ENCODE results near the gene TMEM106C. TPM values are rescaled to one million over a fixed set of nuclear protein-coding genes. Genes with fewer than 3 reads are reported as not detected.
A peak's percentile ranks its signal among the peaks of the same experiment; 100 is the strongest.

TMEM106C gene
- polyA plus RNA-seq, 3 donors from 2014 or later: 56.9 to 73.5 (median 62.6) TPM

DNA sequence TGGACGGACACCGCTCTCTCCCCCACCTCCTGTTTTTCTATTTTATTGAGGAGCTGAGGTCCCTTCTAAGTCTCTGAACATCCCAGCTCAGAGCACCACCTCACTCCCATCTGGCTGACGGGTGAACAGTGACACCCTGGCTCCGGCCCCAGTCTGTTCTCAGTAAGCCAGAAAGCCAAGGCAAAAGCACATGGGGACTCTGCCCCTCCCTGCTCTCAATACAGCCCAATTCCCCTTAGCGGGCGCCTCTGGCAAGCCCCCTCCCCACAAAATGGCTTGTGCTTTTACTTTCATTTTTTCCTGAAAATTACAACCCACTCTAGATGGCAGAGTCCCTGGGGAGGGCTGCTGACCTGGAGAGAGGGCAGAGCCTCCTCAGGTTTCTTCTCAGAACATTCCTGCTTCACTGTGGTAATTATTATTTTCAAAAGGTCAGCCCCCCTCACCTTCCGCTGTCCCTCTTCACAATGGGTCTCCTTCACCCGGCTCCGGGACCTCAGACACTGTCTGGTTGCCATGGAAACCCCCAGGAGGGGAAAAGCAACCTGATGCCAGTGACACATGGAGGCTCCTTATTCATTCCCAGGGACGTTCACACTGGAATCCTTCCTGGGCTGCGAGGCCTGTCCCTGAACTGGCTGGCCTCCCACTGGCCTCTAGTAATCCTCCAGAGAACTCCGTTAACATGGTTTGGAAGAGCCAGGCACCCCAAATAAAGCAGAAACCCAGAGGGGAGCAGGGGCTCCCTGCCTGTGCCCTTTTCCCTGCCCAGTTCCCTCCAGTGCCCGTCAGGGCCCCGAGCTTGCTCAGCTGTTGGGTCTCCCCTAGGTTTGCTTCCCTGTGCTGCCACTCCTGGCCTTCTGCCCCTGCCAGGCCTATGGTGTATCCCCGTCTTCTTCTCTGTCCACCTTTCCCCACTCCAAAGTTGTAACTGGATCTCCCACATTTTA, 25.0 kb downstream of the TMEM106C start:
- Mint-ChIP-seq H3K27me3 (ENCODE audit: low read depth in 3 of 3) (peaks cover 2 to 12% (median 2%) of the 10 kb centered on the region in 3 donors), H3K4me1 (peaks cover 17 to 18% of the 10 kb centered on the region in 2 donors), H3K27ac (peak overlapping the region in 1 of 6 donors; percentile 34), H3K9me3 (no peaks in the 10 kb centered on the region), H3K4me3 (no peak overlapping the region), H3K36me3 (no peaks in the 10 kb centered on the region)
- DNase-seq: no peak

GRCh38 chr12:47989023-47989417, 25.6 kb downstream of the TMEM106C start:
- H3K36me3 Mint-ChIP-seq: no peaks in the 10 kb centered on the region
- peaks cover 17 to 18% of the 10 kb centered on the region in 2 donors for H3K4me1 Mint-ChIP-seq
- peaks cover 2 to 11% (median 3%) of the 10 kb centered on the region in 3 donors for H3K27me3 Mint-ChIP-seq (ENCODE audit: low read depth in 3 of 3)
- H3K9me3 Mint-ChIP-seq: peaks cover 0 to 2% (median 0%) of the 10 kb centered on the region in 6 donors
- no peak overlapping the region for H3K4me3 Mint-ChIP-seq
- no peak for DNase-seq
- no peak overlapping the region for H3K27ac Mint-ChIP-seq

GRCh38 chr12:47989666-47990065, 26.3 kb downstream of the TMEM106C start:
- peak overlapping the region in 1 of 5 donors; percentile 21 for H3K4me3 Mint-ChIP-seq
- H3K4me1 Mint-ChIP-seq: peaks cover 17 to 18% of the 10 kb centered on the region in 2 donors
- H3K27ac Mint-ChIP-seq: no peak overlapping the region
- no peak for DNase-seq
- H3K9me3 Mint-ChIP-seq: peaks cover 0 to 2% (median 0%) of the 10 kb centered on the region in 6 donors
- peaks cover 0 to 3% (median 0%) of the 10 kb centered on the region in 3 donors for H3K36me3 Mint-ChIP-seq
- peaks cover 2 to 10% (median 6%) of the 10 kb centered on the region in 3 donors for H3K27me3 Mint-ChIP-seq (ENCODE audit: low read depth in 3 of 3)

- peaks cover 0 to 3% (median 3%) of the 10 kb centered on the region in 3 donors for H3K36me3 Mint-ChIP-seq
- H3K27me3 Mint-ChIP-seq (ENCODE audit: low read depth in 3 of 3): peaks cover 0 to 10% (median 9%) of the 10 kb centered on the region in 3 donors
- peaks cover 0 to 2% (median 0%) of the 10 kb centered on the region in 6 donors for H3K9me3 Mint-ChIP-seq
- peaks cover 17 to 18% of the 10 kb centered on the region in 2 donors for H3K4me1 Mint-ChIP-seq
- H3K4me3 Mint-ChIP-seq: peak overlapping the region; percentile 14 to 70 (median 50)
- peak; percentile 43 to 55 (median 52) for DNase-seq
- peak overlapping the region in 3 of 6 donors; percentile 14 to 50 (median 37) for H3K27ac Mint-ChIP-seq
These were observed 27.1 kb downstream of the TMEM106C start for GRCh38 chr12:47990351-47991105.

DNA sequence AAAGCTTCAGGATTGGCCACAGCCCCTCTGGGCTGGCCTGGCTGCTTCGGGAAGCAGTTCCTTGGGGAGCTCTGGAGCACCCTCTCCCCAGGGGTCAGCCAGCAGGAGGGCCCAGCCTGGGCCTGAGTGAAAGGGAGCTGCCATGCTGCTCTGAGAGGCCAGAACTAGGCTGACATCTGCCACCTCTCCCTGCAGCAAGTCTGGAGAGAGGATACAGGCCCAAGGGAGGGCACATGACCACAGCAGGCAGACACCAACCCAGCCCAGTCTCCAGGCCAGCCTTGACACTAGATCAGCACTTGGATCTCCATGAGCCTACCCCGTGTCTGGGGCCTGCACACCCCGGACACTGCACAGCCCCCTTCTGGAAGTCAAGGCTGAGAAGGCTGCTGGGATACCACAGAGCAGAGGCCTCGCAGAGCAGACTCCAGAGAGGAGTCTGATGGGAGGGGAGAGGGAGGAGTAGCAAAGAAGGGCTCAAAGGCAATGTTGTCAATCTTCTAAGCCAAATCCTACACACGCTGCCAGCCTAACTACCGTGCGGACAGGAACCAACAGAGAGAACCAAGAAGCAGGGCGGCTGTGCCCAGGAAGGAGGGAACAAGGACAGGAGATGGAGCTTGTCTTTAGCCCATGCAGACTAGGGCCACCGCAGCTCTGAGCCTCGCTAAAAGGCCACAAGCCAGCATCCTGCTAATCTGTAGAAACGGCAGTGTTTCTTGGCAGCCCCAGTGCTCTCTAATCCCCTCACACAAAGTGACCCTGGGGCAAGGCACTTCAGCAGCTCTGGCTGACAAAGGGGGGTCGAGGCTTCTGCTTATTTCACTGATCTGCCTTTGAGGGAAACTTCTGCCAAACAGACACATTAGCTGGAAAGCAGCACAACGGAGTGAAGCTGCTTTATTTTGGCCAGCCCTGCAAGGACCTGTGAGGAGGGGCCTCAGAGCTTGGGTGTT, 28.0 kb downstream of the TMEM106C start:
- Mint-ChIP-seq H3K27me3 (ENCODE audit: low read depth in 3 of 3) (peaks cover 3 to 10% (median 9%) of the 10 kb centered on the region in 3 donors), H3K4me1 (peaks cover 17 to 18% of the 10 kb centered on the region in 2 donors), H3K36me3 (peaks cover 0 to 3% (median 3%) of the 10 kb centered on the region in 3 donors), H3K27ac (no peak overlapping the region), H3K9me3 (peaks cover 0 to 2% (median 0%) of the 10 kb centered on the region in 6 donors), H3K4me3 (no peak overlapping the region)
- DNase-seq: no peak

DNA sequence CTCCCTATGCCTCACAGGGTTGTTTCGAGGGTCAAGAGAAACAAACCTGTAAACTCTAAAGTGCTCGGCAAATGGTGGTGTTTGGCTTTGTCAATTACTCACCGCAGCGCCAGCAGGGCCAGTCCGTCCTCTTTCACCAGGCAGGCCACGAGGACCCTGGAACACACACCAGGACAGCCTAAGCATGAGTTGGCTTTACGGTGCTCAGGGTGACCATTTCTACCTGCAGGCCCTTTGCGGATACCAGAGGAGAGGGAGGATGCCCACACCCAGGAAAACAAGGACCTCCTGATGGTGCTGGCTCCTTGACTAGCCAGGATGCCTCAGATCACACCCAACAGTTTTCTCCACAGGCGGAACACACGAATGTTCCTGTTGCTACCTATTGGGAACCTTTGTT, 29.4 kb downstream of the TMEM106C start:
- peaks cover 17 to 18% of the 10 kb centered on the region in 2 donors for H3K4me1 Mint-ChIP-seq
- H3K27me3 Mint-ChIP-seq (ENCODE audit: low read depth in 3 of 3): peaks cover 7 to 12% (median 9%) of the 10 kb centered on the region in 3 donors
- no peak overlapping the region for H3K4me3 Mint-ChIP-seq
- peaks cover 0 to 2% (median 0%) of the 10 kb centered on the region in 6 donors for H3K9me3 Mint-ChIP-seq
- no peak overlapping the region for H3K27ac Mint-ChIP-seq
- H3K36me3 Mint-ChIP-seq: peaks cover 0 to 3% (median 3%) of the 10 kb centered on the region in 3 donors
- no peak for DNase-seq

DNA sequence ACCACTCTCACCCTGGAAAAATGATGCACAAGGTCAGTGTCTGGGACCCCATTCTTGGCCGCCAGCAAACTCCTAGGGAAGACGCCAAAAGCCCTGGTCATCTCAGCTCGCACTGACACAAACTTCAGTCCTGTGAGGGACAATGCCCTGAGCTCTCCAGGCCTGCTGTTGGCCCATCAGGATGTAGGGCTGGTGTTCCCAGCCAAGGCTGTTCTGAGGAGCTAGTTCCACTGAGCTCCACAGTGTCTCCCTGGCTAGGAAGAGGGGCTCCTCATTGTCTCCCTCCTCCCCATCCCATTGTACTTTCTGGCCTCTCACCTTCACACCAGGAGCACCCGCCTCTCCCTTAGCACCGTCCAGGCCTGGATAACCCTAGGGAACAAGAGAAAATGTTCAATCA, 30.1 kb downstream of the TMEM106C start:
- no peak for DNase-seq
- peaks cover 17 to 18% of the 10 kb centered on the region in 2 donors for H3K4me1 Mint-ChIP-seq
- H3K36me3 Mint-ChIP-seq: peaks cover 0 to 3% (median 3%) of the 10 kb centered on the region in 3 donors
- H3K27ac Mint-ChIP-seq: no peak overlapping the region
- H3K4me3 Mint-ChIP-seq: no peak overlapping the region
- peaks cover 7 to 11% (median 9%) of the 10 kb centered on the region in 3 donors for H3K27me3 Mint-ChIP-seq (ENCODE audit: low read depth in 3 of 3)
- peaks cover 0 to 2% (median 0%) of the 10 kb centered on the region in 6 donors for H3K9me3 Mint-ChIP-seq

GRCh38 chr12:47995981-47996401, 32.6 kb downstream of the TMEM106C start:
- H3K27ac Mint-ChIP-seq: no peak overlapping the region
- no peak for DNase-seq
- H3K36me3 Mint-ChIP-seq: peaks cover 0 to 3% (median 3%) of the 10 kb centered on the region in 3 donors
- H3K9me3 Mint-ChIP-seq: peaks cover 0 to 2% (median 0%) of the 10 kb centered on the region in 6 donors
- H3K27me3 Mint-ChIP-seq (ENCODE audit: low read depth in 3 of 3): peaks cover 15 to 17% (median 16%) of the 10 kb centered on the region in 3 donors
- H3K4me3 Mint-ChIP-seq: no peak overlapping the region
- H3K4me1 Mint-ChIP-seq: peaks cover 1 to 5% of the 10 kb centered on the region in 2 donors

- Mint-ChIP-seq H3K27me3 (ENCODE audit: low read depth in 3 of 3) (peaks cover 15 to 28% (median 24%) of the 10 kb centered on the region in 3 donors), H3K36me3 (peaks cover 0 to 3% (median 3%) of the 10 kb centered on the region in 3 donors), H3K27ac (no peak overlapping the region), H3K4me3 (no peak overlapping the region), H3K9me3 (peaks cover 0 to 2% (median 0%) of the 10 kb centered on the region in 6 donors), H3K4me1 (peaks cover 8 to 15% of the 10 kb centered on the region in 2 donors)
- DNase-seq: no peak
These were observed 33.9 kb downstream of the TMEM106C start for GRCh38 chr12:47997321-47997720.

GRCh38 chr12:47999816-48000215, 36.4 kb downstream of the TMEM106C start:
- DNase-seq: no peak
- H3K4me3 Mint-ChIP-seq: no peak overlapping the region

DNA sequence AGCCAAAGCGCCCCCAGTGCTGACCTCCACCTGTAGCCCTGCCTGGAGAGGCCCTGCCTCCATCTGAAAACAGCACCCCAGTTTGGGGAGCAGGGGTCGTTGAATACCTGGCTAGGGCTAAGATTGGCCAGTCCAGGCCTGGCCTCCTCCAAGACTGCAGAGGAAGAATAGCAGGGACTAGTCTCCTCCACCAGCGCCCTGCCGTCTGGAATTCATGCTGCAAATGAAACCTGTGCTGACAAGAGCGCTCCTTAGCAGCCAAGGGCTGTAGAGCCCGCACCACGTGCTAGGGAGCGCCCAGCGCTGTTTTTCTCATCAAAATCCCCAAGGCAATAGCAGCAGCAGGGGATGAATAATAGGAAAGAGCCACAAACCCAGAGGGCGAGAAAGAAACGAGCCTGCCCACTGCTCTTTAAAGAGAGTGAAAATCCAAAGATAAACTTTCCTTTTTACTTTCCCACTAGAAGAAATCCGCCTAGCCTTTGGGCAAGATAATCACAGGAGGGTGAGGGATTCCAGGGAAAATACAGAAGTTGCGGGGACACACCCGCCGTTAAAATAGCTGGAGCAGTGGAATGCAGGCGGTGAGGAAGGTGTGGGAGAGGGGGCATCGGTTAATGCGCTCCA, 37.6 kb downstream of the TMEM106C start:
- peak overlapping the region; percentile 46 to 71 (median 53) for H3K4me3 Mint-ChIP-seq
- H3K27me3 Mint-ChIP-seq (ENCODE audit: low read depth in 3 of 3): peaks cover 26 to 47% (median 32%) of the 10 kb centered on the region in 3 donors
- no peak overlapping the region for H3K27ac Mint-ChIP-seq
- no peak for DNase-seq
- no peaks in the 10 kb centered on the region for H3K9me3 Mint-ChIP-seq
- H3K4me1 Mint-ChIP-seq: peaks cover 24 to 39% of the 10 kb centered on the region in 2 donors
- H3K36me3 Mint-ChIP-seq: no peaks in the 10 kb centered on the region

More at GRCh38 chr12:47999816-48000215, 36.4 kb downstream of the TMEM106C start:
- Mint-ChIP-seq H3K36me3 (peaks cover 0 to 3% (median 0%) of the 10 kb centered on the region in 3 donors), H3K4me1 (peaks cover 22 to 33% of the 10 kb centered on the region in 2 donors), H3K27me3 (ENCODE audit: low read depth in 3 of 3) (peaks cover 21 to 42% (median 31%) of the 10 kb centered on the region in 3 donors), H3K27ac (no peak overlapping the region), H3K9me3 (no peaks in the 10 kb centered on the region)

All from immature natural killer cell (primary cell).